GM12873 (cell line): ENCODE data around the gene AIP.

ENCODE experiments used
- CTCF ChIP-seq: IDR thresholded peaks from 2 replicates; pipeline ENCODE4 v1.5.1; 2012; ENCODE audit warnings: low read depth, mild to moderate bottlenecking, moderate library complexity, low read length, control low read depth; ENCODE audit not compliant: insufficient read depth; ENCODE audit errors: missing control alignments

AIP gene

GRCh38 chr11:67451658-67451976, 31.2 kb upstream of the AIP start:
- no peak for TF ChIP-seq CTCF

DNA sequence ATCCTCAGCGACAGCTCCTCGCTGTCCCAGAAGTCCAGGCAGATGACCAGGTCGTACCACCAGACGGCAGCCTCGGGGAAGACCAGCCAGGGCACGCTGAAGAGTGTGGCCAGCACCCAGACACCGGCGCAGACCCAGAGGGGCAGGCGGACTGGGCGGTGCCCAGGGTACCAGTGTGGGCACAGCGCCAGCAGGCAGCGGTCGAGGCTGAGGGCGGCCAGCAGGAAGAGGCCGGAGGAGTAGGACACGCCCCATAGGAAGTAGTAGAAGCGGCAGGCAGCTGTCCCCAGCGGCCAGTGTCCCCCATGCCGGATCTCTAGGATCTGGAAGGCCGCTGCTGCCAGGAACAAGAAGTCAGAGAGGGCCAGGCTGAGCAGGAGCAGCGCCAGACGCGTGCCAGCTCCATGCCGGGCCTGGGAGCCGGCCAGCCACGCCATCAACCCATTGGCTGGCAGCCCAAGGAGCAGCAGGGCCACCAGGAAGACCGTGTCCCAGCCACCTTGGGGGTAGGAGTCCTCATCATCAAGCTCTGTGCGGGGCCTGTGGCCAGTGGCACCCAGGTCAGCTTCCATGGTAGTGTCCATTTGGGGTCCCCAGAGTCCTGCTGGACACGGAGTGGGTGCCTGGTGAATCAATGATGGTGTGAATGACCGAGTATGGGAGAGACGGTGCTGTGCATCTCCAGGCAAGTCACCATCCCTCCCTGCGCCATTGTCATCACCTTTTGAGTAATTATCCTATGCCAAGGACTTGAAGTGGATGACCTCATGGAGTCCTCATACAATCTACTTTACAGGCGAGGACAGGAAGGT, 30.5 kb upstream of the AIP start, which contains the start of gene GPR152:
TSS of gene GPR152 (minus strand) at position 589 of the 812 bp plus-strand sequence. CDS start at position 584, 5 bp downstream.
- no peak for TF ChIP-seq CTCF

DNA sequence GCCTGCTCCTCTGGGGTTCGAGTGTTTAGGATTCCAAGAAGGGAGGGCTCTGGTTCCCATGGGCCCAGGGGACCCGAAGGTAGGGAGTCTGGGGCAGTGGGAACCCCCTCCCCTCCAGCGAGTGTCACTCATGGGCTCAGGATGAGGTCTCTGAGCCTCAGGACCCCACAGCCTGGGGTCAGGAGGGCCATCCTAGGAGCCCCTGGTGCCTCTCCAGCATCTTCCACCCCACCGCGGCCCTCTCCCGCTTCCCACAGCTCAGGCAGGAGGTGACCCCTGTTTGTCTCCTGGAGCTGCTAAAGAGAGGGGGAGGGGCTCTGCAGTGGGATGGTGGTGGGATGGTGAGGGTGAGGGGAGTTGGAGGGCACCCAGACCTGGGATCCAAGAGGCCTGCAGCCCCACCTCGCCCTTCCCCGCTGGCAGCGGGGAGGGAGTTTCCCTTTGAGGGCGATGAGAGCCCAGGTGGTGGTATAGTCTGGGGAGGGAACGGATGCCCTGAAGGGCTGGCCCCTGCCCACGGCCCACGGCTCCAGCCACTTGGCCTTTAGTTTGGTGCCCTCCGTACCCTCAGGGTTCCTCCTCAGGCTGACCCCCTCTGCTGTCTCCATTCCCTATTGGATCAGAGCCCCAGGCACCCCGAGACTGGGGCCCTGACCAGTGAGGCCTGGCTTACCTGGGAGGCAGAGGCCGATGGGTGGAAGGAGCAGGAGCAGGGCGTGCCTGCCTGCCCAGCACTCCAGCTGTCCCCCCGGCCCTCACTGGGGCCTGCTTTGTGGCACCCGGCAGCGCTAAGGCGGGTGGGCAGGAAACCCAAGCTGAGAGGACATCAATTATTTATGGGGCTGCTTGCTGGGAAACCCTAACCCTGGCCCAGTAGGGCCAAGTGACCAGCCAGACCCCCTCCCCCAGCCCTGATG, 28.8 kb upstream of the AIP start:
- TF ChIP-seq CTCF, result no peak

DNA sequence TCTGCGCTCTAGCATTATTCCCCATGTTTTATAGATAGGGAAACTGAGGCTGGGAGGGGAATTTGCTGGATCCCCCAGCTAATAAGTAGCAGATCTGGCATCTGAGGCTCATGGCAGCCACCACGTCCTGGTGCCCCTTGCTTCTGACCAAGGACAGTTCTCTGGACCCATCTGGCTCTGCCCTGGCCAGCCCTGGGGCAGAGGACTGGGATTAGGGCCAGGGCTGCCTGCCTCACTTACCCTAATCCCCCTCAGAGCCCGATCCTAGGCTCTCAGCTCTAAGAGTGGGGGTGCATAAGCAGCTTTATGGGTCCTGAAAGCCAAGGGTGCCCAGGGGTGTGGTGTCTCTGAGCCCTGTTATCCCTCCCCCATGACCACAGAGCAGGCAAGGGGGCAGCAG, 27.8 kb upstream of the AIP start, which contains the start of gene CABP4:
TSS of gene CABP4 (plus strand) at position 301 of the 400 bp plus-strand sequence. CDS start at position 371, 70 bp downstream.
- no peak for TF ChIP-seq CTCF

- TF ChIP-seq CTCF, result no peak
Observed at GRCh38 chr11:67456068-67456705, 26.6 kb upstream of the AIP start.

DNA sequence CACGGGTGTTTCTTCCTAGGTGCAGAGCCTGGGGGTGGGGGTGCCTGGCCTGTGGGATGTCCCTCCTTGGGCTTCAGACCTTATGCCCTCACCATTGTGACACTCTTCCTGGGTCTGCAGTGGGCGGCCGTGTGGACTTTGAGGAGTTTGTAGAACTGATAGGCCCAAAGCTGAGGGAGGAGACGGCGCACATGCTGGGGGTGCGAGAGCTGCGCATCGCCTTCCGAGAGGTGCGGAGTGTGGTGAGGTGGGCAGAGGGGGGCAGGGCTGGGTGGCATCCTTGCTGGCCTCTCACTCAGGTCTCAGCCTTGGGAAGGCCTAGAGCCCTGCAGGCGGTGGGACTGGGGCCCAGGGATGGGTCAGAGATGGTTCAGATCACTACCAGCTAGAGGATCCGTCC, 25.4 kb upstream of the AIP start:
- TF ChIP-seq CTCF, result no peak

- no peak for TF ChIP-seq CTCF
Observed at GRCh38 chr11:67458266-67458665, 24.6 kb upstream of the AIP start.
